ENCODE data around the gene PTPN6. TPM values are rescaled to one million over a fixed set of nuclear protein-coding genes. Genes with fewer than 3 reads are reported as not detected.

Gene PTPN6
- total and polyA plus RNA-seq, 2 donors (not counting 1 experiment from before 2014, with no cell fraction given), result 0.06 TPM; not detected in 1

DNA sequence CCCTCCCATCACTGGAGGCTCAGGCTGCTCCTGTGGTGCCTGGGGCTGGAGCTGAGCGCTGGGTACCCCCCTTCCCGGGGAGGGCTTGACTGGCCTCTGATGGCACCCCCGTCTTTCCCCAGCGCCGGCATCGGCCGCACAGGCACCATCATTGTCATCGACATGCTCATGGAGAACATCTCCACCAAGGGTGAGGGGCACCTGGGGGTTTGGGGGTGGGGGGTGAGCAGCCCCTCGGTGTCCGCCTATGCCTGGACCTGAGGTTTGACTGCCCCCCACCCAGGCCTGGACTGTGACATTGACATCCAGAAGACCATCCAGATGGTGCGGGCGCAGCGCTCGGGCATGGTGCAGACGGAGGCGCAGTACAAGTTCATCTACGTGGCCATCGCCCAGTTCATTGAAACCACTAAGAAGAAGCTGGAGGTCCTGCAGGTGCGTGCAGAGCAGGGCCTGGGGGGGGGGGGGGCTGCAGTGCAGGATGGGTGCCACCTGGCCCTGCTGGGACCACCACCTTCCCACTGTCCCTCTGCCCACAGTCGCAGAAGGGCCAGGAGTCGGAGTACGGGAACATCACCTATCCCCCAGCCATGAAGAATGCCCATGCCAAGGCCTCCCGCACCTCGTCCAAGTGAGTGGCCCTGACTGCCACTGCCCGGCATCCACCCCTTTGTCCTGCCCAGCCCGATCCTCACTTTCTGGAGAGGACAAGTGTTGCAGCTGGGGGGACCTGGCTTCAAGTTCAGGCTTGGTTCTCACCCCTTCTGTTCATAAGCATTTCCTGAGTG lies 8.8 kb downstream of the PTPN6 start:
- Histone ChIP-seq H3K4me3 (replicated peaks in 1 of 4; ENCODE audit: control extremely low read depth in 1 of 4, insufficient read depth in 1 of 4, low read depth in 3 of 4, low read length in 4 of 4) (no peak overlapping the region), H3K4me2 (ENCODE audit: extremely low read depth, insufficient read depth, low read length) (no peak overlapping the region), H3K4me1 (ENCODE audit: control insufficient read depth, extremely low read depth, insufficient read depth, low read length) (peaks cover 4% of the 10 kb centered on the region), H3K27me3 (ENCODE audit: control insufficient read depth, insufficient read depth, low read length) (no peaks in the 10 kb centered on the region), H3K27ac (ENCODE audit: insufficient read depth, low read length) (no peak overlapping the region), H2AFZ (ENCODE audit: low read length) (no peak overlapping the region), H3K79me2 (ENCODE audit: control insufficient read depth, insufficient read depth, low read length) (no peaks in the 10 kb centered on the region), H3K36me3 (ENCODE audit: control insufficient read depth, insufficient read depth, low read length) (no peaks in the 10 kb centered on the region), H3K9ac (ENCODE audit: insufficient read depth, low read length) (no peak overlapping the region), H4K20me1 (ENCODE audit: control insufficient read depth, extremely low read depth, insufficient read depth, low read length) (no peaks in the 10 kb centered on the region), H3K9me3 (ENCODE audit: control insufficient read depth, insufficient read depth, low read depth, low read length) (no peaks in the 10 kb centered on the region)
- no peak for DNase-seq (ENCODE audit: low read depth in 2 of 2)
- no peak for TF ChIP-seq EZH2 (IDR thresholded peaks at IDR 0.05; ENCODE audit: low read length, missing control alignments)
- TF ChIP-seq, protein P1, sequence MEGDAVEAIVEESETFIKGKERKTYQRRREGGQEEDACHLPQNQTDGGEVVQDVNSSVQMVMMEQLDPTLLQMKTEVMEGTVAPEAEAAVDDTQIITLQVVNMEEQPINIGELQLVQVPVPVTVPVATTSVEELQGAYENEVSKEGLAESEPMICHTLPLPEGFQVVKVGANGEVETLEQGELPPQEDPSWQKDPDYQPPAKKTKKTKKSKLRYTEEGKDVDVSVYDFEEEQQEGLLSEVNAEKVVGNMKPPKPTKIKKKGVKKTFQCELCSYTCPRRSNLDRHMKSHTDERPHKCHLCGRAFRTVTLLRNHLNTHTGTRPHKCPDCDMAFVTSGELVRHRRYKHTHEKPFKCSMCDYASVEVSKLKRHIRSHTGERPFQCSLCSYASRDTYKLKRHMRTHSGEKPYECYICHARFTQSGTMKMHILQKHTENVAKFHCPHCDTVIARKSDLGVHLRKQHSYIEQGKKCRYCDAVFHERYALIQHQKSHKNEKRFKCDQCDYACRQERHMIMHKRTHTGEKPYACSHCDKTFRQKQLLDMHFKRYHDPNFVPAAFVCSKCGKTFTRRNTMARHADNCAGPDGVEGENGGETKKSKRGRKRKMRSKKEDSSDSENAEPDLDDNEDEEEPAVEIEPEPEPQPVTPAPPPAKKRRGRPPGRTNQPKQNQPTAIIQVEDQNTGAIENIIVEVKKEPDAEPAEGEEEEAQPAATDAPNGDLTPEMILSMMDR (conservative IDR thresholded peaks at IDR 0.05 in 1 of 2, IDR thresholded peaks at IDR 0.05 in 1 of 2; ENCODE audit: low read depth in 1 of 2, low read length in 2 of 2), result no peak

DNA sequence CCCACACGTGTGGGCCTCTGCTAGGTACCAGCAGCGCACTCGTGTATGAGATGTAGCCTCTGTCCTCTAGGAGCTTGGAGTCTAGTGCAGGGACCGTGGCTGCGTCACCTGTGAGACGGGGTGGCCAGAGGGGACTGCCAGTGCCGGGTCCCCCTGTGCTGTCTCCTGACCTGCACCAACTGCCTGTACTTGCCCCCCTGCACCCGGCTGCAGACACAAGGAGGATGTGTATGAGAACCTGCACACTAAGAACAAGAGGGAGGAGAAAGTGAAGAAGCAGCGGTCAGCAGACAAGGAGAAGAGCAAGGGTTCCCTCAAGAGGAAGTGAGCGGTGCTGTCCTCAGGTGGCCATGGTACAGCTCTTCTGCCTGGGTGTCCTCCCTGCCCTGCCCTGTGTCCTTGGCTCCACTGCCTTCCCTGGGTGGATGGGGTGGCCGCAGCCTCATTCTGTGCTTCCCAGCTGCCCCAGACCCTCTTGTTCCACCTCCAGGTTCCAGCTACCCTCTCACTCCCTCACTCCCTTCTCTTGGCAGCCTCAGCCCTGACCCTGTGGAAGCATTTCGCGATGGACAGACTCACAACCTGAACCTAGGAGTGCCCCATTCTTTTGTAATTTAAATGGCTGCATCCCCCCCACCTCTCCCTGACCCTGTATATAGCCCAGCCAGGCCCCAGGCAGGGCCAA lies 9.6 kb downstream of the PTPN6 start:
- no peaks in the 10 kb centered on the region for H3K36me3 ChIP-seq (ENCODE audit: control insufficient read depth, insufficient read depth, low read length)
- no peaks in the 10 kb centered on the region for H3K9me3 ChIP-seq (ENCODE audit: control insufficient read depth, insufficient read depth, low read depth, low read length)
- DNase-seq (ENCODE audit: low read depth in 2 of 2), result peak; percentile 21 to 33
- H3K4me1 ChIP-seq (ENCODE audit: control insufficient read depth, extremely low read depth, insufficient read depth, low read length), result peaks cover 4% of the 10 kb centered on the region
- TF ChIP-seq EZH2 (IDR thresholded peaks at IDR 0.05; ENCODE audit: low read length, missing control alignments), result no peak
- TF ChIP-seq, protein P1 (conservative IDR thresholded peaks at IDR 0.05 in 1 of 2, IDR thresholded peaks at IDR 0.05 in 1 of 2; ENCODE audit: low read depth in 1 of 2, low read length in 2 of 2), result peak in 1 of 2 donors; percentile 27
- no peaks in the 10 kb centered on the region for H4K20me1 ChIP-seq (ENCODE audit: control insufficient read depth, extremely low read depth, insufficient read depth, low read length)
- no peak overlapping the region for H2AFZ ChIP-seq (ENCODE audit: low read length)
- no peaks in the 10 kb centered on the region for H3K79me2 ChIP-seq (ENCODE audit: control insufficient read depth, insufficient read depth, low read length)
- no peak overlapping the region for H3K27ac ChIP-seq (ENCODE audit: insufficient read depth, low read length)
- H3K4me2 ChIP-seq (ENCODE audit: extremely low read depth, insufficient read depth, low read length), result no peak overlapping the region
- H3K9ac ChIP-seq (ENCODE audit: insufficient read depth, low read length), result no peak overlapping the region
- no peaks in the 10 kb centered on the region for H3K27me3 ChIP-seq (ENCODE audit: control insufficient read depth, insufficient read depth, low read length)
- no peak overlapping the region for H3K4me3 ChIP-seq (replicated peaks in 1 of 4; ENCODE audit: control extremely low read depth in 1 of 4, insufficient read depth in 1 of 4, low read depth in 3 of 4, low read length in 4 of 4)

DNA sequence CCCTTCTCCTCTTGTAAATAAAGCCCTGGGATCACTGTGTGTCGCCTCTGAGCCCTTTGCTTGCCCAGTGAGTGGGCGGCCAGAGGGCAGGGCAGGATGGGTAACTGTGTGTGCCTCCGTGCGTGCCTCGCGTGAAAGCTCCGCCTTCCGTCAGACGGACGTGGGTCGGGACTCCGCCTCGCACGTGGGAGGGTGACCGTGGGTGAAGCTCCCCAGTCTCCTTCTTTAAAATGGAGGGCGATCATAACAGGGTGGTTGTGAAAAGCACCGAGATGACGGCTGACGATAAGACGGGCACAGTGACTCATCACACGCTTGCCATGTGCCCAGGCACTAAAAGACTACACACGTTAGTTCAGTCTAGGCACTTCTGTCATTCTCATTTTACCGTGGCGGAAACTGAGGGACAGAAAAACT lies 10.1 kb downstream of the PTPN6 start:
- DNase-seq (ENCODE audit: low read depth in 2 of 2), result peak in 1 of 2 donors; percentile 61
- Histone ChIP-seq H3K36me3 (ENCODE audit: control insufficient read depth, insufficient read depth, low read length) (peaks cover 4% of the 10 kb centered on the region), H3K27me3 (ENCODE audit: control insufficient read depth, insufficient read depth, low read length) (no peaks in the 10 kb centered on the region), H3K27ac (ENCODE audit: insufficient read depth, low read length) (no peak overlapping the region), H2AFZ (ENCODE audit: low read length) (peak overlapping the region; percentile 29), H3K4me2 (ENCODE audit: extremely low read depth, insufficient read depth, low read length) (no peak overlapping the region), H3K9ac (ENCODE audit: insufficient read depth, low read length) (no peak overlapping the region), H3K79me2 (ENCODE audit: control insufficient read depth, insufficient read depth, low read length) (no peaks in the 10 kb centered on the region), H3K9me3 (ENCODE audit: control insufficient read depth, insufficient read depth, low read depth, low read length) (no peaks in the 10 kb centered on the region), H4K20me1 (ENCODE audit: control insufficient read depth, extremely low read depth, insufficient read depth, low read length) (no peaks in the 10 kb centered on the region), H3K4me1 (ENCODE audit: control insufficient read depth, extremely low read depth, insufficient read depth, low read length) (peaks cover 4% of the 10 kb centered on the region), H3K4me3 (replicated peaks in 1 of 4; ENCODE audit: control extremely low read depth in 1 of 4, insufficient read depth in 1 of 4, low read depth in 3 of 4, low read length in 4 of 4) (no peak overlapping the region)
- TF ChIP-seq EZH2 (IDR thresholded peaks at IDR 0.05; ENCODE audit: low read length, missing control alignments), result no peak
- TF ChIP-seq, protein P1 (conservative IDR thresholded peaks at IDR 0.05 in 1 of 2, IDR thresholded peaks at IDR 0.05 in 1 of 2; ENCODE audit: low read depth in 1 of 2, low read length in 2 of 2), result no peak

Measured in fibroblast of lung (primary cell).